Stimulated activated CD4-positive, alpha-beta T cell treated with anti-CD3 and anti-CD28 coated beads, Interleukin-1b, Interleukin-23, amount 100 ng/mL, for 24 hours (primary cell): ENCODE results near the gene VDR.
"Not testable (repeated sequence)": the region's sequence is repeated elsewhere in the genome, so short reads cannot be mapped to it uniquely, and the experiment has no call there.

Source experiments
- DNase-seq, 4 experiments: peaks; one replicate each; pipeline ENCODE4 v3.0.0-alpha.2; 2020; ENCODE audit warnings: low read depth in 4 of 4, low spot score in 1 of 4

The VDR gene

GRCh38 chr12:47850153-47851084 lies 54.4 kb downstream of the VDR start:
- DNase-seq: no peak

DNA sequence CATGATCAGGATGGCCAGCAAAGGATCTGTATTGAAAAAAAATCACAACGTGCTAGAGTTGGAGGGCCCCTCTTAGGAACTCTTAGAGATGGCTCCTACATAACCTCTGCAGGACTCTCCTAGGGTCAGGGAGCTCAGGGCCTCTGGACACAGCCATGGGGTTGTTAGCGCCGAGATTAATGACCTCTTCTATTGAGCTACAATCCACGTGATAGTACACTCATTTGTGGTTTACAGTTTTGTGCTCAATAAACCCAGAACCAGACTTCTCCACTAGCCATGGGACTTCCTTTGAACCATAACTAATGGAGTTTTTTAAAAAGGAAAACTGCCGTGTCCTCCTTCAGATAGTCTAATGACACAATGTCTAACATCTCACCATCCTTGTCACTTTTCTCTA lies 55.5 kb downstream of the VDR start:
- DNase-seq: no peak

DNA sequence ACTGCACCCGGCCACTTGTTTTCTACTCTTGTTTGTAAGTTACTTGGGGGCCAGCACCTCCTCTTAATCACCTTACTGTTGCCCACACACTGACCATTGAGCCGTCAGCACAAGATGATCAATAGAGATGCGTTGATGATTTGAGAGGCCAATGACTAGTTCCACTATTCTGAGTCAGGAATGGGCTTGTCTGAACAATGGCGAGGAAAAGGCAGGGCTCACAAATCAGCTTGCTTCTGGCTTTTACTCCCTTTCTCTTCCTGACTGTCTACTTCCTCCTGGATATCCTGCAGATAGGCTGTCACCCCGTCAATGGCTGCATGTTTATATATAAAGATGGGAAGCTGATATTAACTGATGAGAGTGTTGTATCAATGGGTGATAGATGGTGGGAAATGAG lies 55.9 kb downstream of the VDR start:
- no peak for DNase-seq

DNA sequence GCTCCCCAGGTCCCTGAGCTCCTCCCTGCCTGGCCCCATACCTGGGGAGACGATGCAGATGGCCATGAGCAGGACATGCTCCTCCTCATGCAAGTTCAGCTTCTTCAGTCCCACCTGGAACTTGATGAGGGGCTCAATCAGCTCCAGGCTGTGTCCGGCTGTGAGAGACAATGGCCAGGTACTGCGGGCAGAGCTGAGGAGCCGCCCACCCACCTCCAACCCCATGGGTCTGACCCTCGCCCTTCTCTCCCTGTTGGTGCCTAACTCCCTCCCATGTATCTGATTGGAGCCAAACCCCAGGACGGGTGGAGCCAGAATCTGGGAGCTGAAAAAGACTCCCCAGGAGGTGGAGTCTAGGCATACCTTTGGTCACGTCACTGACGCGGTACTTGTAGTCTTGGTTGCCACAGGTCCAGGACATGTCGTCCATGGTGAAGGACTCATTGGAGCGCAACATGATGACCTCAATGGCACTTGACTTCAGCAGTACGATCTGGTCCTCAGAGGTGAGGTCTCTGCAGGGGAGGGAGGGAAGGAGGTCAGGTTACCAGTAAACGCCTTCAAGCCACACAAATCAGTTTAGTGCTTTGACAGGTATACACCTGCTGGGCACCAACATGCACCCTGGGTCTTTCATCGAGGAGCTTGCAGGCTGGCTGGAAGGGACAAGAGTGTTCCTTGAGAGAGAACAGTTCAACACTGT lies 58.3 kb downstream of the VDR start:
- DNase-seq: no peak

GRCh38 chr12:47845081-47845480 lies 59.7 kb downstream of the VDR start:
- DNase-seq: no peak

GRCh38 chr12:47844264-47845019 lies 60.4 kb downstream of the VDR start:
- no peak for DNase-seq

DNA sequence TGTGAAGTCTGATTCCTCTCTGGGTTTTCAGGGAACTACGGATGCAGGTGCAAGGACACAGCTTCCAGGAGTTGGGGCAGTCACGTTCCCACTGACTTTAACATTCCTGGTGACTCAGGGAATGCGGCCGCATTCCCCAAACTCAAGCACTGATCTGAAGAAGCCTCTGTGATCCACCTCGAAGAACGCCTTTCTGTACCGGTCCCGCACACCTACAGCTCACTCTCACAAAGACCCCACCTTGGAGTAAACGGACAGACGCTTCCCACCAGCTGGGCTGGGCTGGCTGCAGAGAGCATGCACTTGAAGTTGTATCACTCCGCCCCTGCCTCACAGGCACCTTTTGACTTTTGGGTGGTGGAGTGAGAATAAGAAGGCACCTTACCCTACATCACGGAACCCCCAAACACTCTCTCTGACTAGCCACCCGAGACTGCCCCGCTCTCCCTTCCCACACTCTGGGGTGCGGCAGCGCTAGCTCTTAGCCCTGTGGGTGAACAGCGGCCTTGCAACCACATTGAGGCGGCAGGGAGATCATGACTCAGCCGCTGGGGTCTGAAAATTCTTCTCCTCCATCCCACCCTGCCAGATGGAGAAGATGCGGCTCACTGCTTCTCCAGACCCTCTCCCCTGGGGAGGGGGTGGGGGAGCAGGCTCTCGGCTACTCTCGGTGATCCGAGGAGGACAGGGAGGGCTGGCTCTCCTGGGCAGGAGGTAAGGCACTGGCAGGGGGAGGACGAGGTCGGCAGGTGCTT lies 61.4 kb downstream of the VDR start:
- no peak for DNase-seq

DNA sequence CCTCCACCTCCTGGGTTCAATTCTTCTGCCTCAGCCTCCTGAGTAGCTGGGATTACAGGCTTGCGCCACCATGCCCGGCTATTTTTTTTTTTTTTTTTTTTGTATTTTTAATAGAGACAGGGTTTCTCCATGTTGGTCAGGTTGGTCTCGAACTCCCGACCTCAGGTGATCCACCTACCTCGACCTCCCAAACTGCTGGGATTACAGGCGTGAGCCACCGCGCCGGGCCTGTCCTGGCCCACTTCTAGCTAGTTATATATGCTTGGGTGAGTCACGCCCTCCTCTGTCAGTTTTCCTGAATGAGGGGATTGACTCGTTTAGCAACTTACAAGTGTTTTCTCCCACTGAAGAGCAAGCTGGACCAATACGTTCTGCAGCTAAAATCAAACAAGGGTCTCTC lies 62.3 kb downstream of the VDR start:
- DNase-seq: not testable (repeated sequence)

DNA sequence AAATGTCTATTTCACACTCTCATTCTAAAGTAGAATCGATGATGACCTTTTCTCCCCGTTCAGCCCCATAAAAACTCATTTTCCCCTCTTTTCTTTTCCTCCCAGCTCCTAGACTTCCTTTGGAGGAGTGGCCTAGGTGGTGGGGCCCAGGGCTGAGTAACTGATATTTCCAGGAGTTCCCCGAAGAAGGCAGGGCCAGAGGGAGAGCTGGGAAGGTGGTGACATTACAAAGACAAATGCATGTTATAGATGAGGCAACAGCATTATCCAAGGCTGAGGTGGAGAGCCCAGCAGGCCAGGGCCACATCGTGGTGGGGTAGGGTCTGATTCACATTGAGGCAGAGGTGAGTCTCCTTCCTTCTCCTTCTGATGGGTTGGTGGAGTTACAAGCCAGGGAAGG lies 62.9 kb downstream of the VDR start:
- DNase-seq: no peak

GRCh38 chr12:47841501-47841900 lies 63.3 kb downstream of the VDR start:
- DNase-seq: no peak

DNA sequence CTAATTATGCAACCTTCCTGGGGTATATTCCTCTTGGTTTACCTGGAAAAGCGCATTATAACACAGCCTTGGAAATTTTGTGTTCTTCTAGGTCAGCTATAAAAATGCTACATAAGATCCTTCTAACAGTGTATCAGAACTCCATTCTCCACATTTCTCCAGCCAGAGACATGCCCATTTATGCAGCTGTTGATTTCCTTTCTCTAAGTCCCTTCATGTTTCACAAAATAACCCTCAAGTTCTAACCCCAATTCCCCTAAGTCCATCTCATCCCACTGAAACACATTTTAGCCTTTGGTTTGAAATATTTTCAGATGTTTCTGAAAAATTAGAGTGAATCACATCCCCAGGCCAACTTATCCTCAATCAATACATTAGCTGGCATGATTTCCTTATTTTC lies 64.2 kb downstream of the VDR start:
- no peak for DNase-seq

GRCh38 chr12:47839214-47839876 lies 65.4 kb downstream of the VDR start:
- DNase-seq: no peak

GRCh38 chr12:47838286-47838931 lies 66.4 kb downstream of the VDR start:
- DNase-seq: no peak

- DNase-seq: peak in 2 of 4 experiments; percentile 54 to 55
These were observed 67.3 kb downstream of the VDR start for GRCh38 chr12:47837190-47838171.

DNA sequence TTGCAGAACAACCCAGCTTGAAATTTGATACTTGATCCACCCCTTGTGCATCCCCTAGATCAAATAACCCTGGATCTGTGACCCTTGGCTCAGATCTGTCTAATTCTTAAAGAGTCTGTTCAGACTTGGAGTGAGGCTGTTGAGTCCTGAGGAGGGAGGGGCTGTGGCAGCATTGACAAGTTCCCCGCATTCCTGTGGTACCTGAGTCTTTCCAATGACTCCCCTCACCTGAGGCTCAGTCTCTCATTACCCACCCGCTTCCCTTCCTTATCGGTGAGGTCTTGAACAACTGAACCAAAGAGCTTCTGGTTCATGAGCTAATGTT lies 69.0 kb downstream of the VDR start:
- DNase-seq: no peak

DNA sequence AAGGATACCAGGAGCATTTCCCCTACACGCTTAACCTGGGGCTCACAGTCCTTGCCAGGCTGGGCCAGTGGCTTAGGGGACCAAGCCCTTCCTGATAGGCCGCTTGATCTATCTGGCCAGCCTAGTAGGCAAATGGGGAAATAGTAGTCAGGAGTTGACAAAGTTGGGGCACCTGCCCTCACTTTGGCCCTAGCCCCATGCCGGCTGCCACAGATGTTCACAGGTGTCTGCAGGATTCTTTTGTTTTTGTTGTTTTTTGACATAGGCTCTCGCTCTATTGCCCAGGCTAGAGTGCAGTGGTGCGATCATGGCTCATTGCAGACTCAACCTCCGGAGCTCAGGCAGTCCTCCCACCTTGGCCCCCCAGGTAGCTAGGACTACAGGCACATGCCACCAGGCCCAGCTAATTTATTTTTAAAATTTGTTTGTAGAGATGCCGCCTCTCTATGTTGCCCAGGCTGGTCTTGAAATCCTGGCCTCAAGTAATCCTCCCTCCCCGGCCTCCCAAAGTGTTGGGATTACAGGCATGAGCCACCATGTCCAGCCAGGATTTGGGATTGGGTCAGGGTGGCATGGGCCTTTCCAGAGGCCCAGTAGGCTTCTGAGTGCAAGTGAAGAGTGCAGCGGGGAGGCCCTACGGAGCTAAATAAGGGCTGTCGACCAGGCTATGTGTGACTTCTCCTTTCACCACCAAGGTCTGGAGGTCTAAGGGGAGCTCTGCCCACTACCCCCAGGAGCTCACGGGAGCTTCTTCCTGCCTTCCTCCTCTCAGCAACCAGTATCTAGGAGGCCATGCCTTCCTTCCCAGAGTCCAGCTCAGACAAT lies 69.6 kb downstream of the VDR start:
- DNase-seq: no peak

- no peak for DNase-seq
These were observed 70.4 kb downstream of the VDR start for GRCh38 chr12:47834199-47834903.
